H9 (cell line): ENCODE results near the gene RPS17. TPM values are rescaled to one million over a fixed set of nuclear protein-coding genes. Genes with fewer than 3 reads are reported as not detected.
"Not testable (repeated sequence)": the region's sequence is repeated elsewhere in the genome, so short reads cannot be mapped to it uniquely, and the experiment has no call there.

Experiments
- DNase-seq: peaks from one replicate; pipeline ENCODE4 v3.0.0-alpha.2; 2017
- H2AFZ ChIP-seq: one replicate; pipeline ENCODE4 v1.6.1; 2013; ENCODE audit warnings: mild to moderate bottlenecking, low read length, control low read depth, moderate library complexity
- H2AK5ac ChIP-seq: 2 replicates; pipeline ENCODE4 v1.6.1; 2013; ENCODE audit warnings: low read length, control low read depth, mixed read lengths; ENCODE audit not compliant: insufficient read length
- H2BK120ac ChIP-seq: one replicate; pipeline ENCODE4 v1.6.1; 2013; ENCODE audit warnings: low read depth, mild to moderate bottlenecking, low read length, control low read depth, inconsistent platforms; ENCODE audit not compliant: poor library complexity, severe bottlenecking
- H2BK12ac ChIP-seq: 2 replicates; pipeline ENCODE4 v1.6.1; 2013; ENCODE audit warnings: low read length, control low read depth, mixed read lengths, low read depth; ENCODE audit not compliant: insufficient read length
- H2BK15ac ChIP-seq: 2 replicates; pipeline ENCODE4 v1.6.1; 2013; ENCODE audit warnings: low read depth, low read length, control low read depth
- H2BK20ac ChIP-seq: one replicate; pipeline ENCODE4 v1.6.1; 2013; ENCODE audit warnings: low read depth, mild to moderate bottlenecking, low read length, control low read depth, inconsistent platforms; ENCODE audit not compliant: poor library complexity, severe bottlenecking
- H2BK5ac ChIP-seq: 2 replicates; pipeline ENCODE4 v1.6.1; 2013; ENCODE audit warnings: low read length, control low read depth, mixed read lengths; ENCODE audit not compliant: insufficient read length
- H3K14ac ChIP-seq: 2 replicates; pipeline ENCODE4 v1.6.1; 2013; ENCODE audit warnings: low read length, control low read depth; ENCODE audit not compliant: insufficient read depth
- H3K18ac ChIP-seq: 2 replicates; pipeline ENCODE4 v1.6.1; 2013; ENCODE audit warnings: low read depth, mild to moderate bottlenecking, mixed read lengths, low read length, control low read depth; ENCODE audit not compliant: insufficient read length
- H3K23ac ChIP-seq: 2 replicates; pipeline ENCODE4 v1.6.1; 2013; ENCODE audit warnings: low read length, control low read depth, mixed read lengths, low read depth; ENCODE audit not compliant: insufficient read length
- H3K23me2 ChIP-seq: 2 replicates; pipeline ENCODE4 v1.6.1; 2013; ENCODE audit warnings: low read depth, mild to moderate bottlenecking, mixed read lengths, low read length, control low read depth; ENCODE audit not compliant: insufficient read length, poor library complexity, severe bottlenecking
- H3K27ac ChIP-seq: 2 replicates; pipeline ENCODE4 v1.5.1; 2013; ENCODE audit warnings: low read length, control low read depth, mixed read lengths, low read depth; ENCODE audit not compliant: insufficient read length
- H3K27me3 ChIP-seq: 2 replicates; pipeline ENCODE4 v1.6.1; 2013; ENCODE audit warnings: low read length, control low read depth, inconsistent platforms; ENCODE audit not compliant: insufficient read depth
- H3K4ac ChIP-seq: 2 replicates; pipeline ENCODE4 v1.6.1; 2013; ENCODE audit warnings: low read depth, mild to moderate bottlenecking, control low read depth, inconsistent platforms, low read length, moderate library complexity
- H3K4me1 ChIP-seq: 2 replicates; pipeline ENCODE4 v1.6.1; 2013; ENCODE audit warnings: low read length, control low read depth, inconsistent platforms; ENCODE audit not compliant: insufficient read depth
- H3K4me2 ChIP-seq: 2 replicates; pipeline ENCODE4 v1.6.1; 2013; ENCODE audit warnings: low read length, control low read depth, mixed read lengths; ENCODE audit not compliant: insufficient read length, insufficient read depth
- H3K56ac ChIP-seq: 2 replicates; pipeline ENCODE4 v1.6.1; 2013; ENCODE audit warnings: low read depth, mild to moderate bottlenecking, mixed read lengths, low read length, control low read depth; ENCODE audit not compliant: insufficient read length
- H3K79me1 ChIP-seq: 2 replicates; pipeline ENCODE4 v1.6.1; 2013; ENCODE audit warnings: low read depth, mild to moderate bottlenecking, moderate library complexity, low read length, control low read depth, inconsistent platforms; ENCODE audit not compliant: insufficient read depth, poor library complexity, severe bottlenecking
- H3K79me2 ChIP-seq: 2 replicates; pipeline ENCODE4 v1.6.1; 2013; ENCODE audit warnings: low read length, control low read depth, inconsistent platforms; ENCODE audit not compliant: insufficient read depth
- H3K9ac ChIP-seq: 2 replicates; pipeline ENCODE4 v1.6.1; 2013; ENCODE audit warnings: low read length, control low read depth, mixed read lengths; ENCODE audit not compliant: insufficient read length; ENCODE audit errors: extremely low read depth
- H3K9me3 ChIP-seq: one replicate; pipeline ENCODE4 v1.6.1; 2013; ENCODE audit warnings: low read depth, low read length, inconsistent platforms; ENCODE audit not compliant: control insufficient read depth
- H3T11ph ChIP-seq: one replicate; pipeline ENCODE4 v1.6.1; 2013; ENCODE audit warnings: mild to moderate bottlenecking, low read length, control low read depth, inconsistent platforms
- H4K20me1 ChIP-seq: one replicate; pipeline ENCODE4 v1.6.1; 2013; ENCODE audit not compliant: control insufficient read depth, insufficient read length, insufficient read depth
- H4K5ac ChIP-seq: 2 replicates; pipeline ENCODE4 v1.6.1; 2013; ENCODE audit warnings: low read depth, mild to moderate bottlenecking, mixed read lengths, low read length, control low read depth; ENCODE audit not compliant: insufficient read length
- H4K8ac ChIP-seq: replicated peaks from 2 replicates; pipeline ENCODE4 v1.6.1; 2013; ENCODE audit warnings: low read length, control low read depth, mixed read lengths, low read depth; ENCODE audit not compliant: insufficient read length
- H4K91ac ChIP-seq: 2 replicates; pipeline ENCODE4 v1.6.1; 2013; ENCODE audit warnings: low read depth, mild to moderate bottlenecking, moderate library complexity, mixed read lengths, low read length, control low read depth; ENCODE audit not compliant: insufficient read length
- H3K27ac Mint-ChIP-seq, 3 experiments: 2 replicates in 2 of 3; 3 replicates in 1 of 3; pipeline ENCODE4 v1.8.0; 2020 to 2021; ENCODE audit warnings: mixed read lengths in 3 of 3, mild to moderate bottlenecking in 1 of 3, moderate library complexity in 1 of 3
- H3K27me3 Mint-ChIP-seq: 2 replicates; pipeline ENCODE4 v1.8.0; 2021; ENCODE audit warnings: low read depth, mild to moderate bottlenecking, moderate library complexity, mixed read lengths
- H3K36me3 Mint-ChIP-seq, 3 experiments: 2 replicates in 2 of 3; 3 replicates in 1 of 3; pipeline ENCODE4 v1.8.0; 2020 to 2021; ENCODE audit warnings: low read depth in 3 of 3, mixed read lengths in 3 of 3; ENCODE audit not compliant: insufficient read depth in 1 of 3
- H3K4me1 Mint-ChIP-seq, 2 experiments: 2 replicates each; pipeline ENCODE4 v1.8.0; 2020; ENCODE audit warnings: mixed read lengths in 2 of 2
- H3K4me3 Mint-ChIP-seq, 2 experiments: 2 replicates in 1 of 2; 3 replicates in 1 of 2; pipeline ENCODE4 v1.8.0; 2020 to 2021; ENCODE audit warnings: mild to moderate bottlenecking in 2 of 2, mixed read lengths in 2 of 2, moderate library complexity in 1 of 2
- H3K9me3 Mint-ChIP-seq, 2 experiments: 2 replicates in 1 of 2; 3 replicates in 1 of 2; pipeline ENCODE4 v1.8.0; 2020; ENCODE audit warnings: mild to moderate bottlenecking in 2 of 2, mixed read lengths in 2 of 2, moderate library complexity in 1 of 2
- WGBS: extraction: QIAGEN DNeasy Blood & Tissue Kit; methylation state at CpG from one replicate; pipeline ENCODE4 v1.1.7; 2013; ENCODE audit warnings: missing lambda C conversion rate, low lambda C conversion rate, mixed read lengths; ENCODE audit not compliant: insufficient read length; ENCODE audit errors: extremely low coverage; 5-methylcytosine and 5-hydroxymethylcytosine counted together
- total RNA-seq: library from RNA; stranded (reverse); gene quantifications from 2 replicates; pipeline ENCODE4 v1.2.1, GENCODE V29; 2021

RPS17 gene
- total RNA-seq, 1 experiment from 2014 or later, result 2,597 TPM

GRCh38 chr15:82505842-82506241 lies 34.4 kb downstream of the RPS17 start:
- not testable (repeated sequence) for H2AFZ ChIP-seq, H3K18ac ChIP-seq, H3K9me3 ChIP-seq, H3K4me1 Mint-ChIP-seq, H3K79me2 ChIP-seq, H3K9me3 Mint-ChIP-seq, H3K4me1 ChIP-seq, H3K4me3 Mint-ChIP-seq, H3T11ph ChIP-seq, H3K9ac ChIP-seq, H4K91ac ChIP-seq, H3K4ac ChIP-seq, H3K23me2 ChIP-seq, H2BK12ac ChIP-seq, H4K20me1 ChIP-seq, H2BK120ac ChIP-seq, DNase-seq, H4K8ac ChIP-seq, H3K23ac ChIP-seq, H3K27me3 ChIP-seq, H2BK15ac ChIP-seq, H4K5ac ChIP-seq, H2BK20ac ChIP-seq, H3K27ac Mint-ChIP-seq, H3K36me3 Mint-ChIP-seq, H3K27me3 Mint-ChIP-seq, H3K4me2 ChIP-seq, H2BK5ac ChIP-seq, H3K14ac ChIP-seq, H3K79me1 ChIP-seq, H3K56ac ChIP-seq, H2AK5ac ChIP-seq, H3K27ac ChIP-seq
- WGBS, result no CpG with 5 or more reads among the region's 3 CpGs

GRCh38 chr15:82504074-82504473 lies 36.2 kb downstream of the RPS17 start:
- DNase-seq, H4K20me1 ChIP-seq, H2BK12ac ChIP-seq, H3K36me3 Mint-ChIP-seq, H2BK120ac ChIP-seq, H2AFZ ChIP-seq, H3K27ac Mint-ChIP-seq, H3K9me3 Mint-ChIP-seq, H4K91ac ChIP-seq, H3K9ac ChIP-seq, H4K8ac ChIP-seq, H3K27me3 Mint-ChIP-seq, H3K4ac ChIP-seq, H3K4me3 Mint-ChIP-seq, H2AK5ac ChIP-seq, H3K56ac ChIP-seq, H3K23me2 ChIP-seq, H2BK5ac ChIP-seq, H3K4me1 Mint-ChIP-seq, H3K27me3 ChIP-seq, H3K9me3 ChIP-seq, H3K23ac ChIP-seq, H3K18ac ChIP-seq, H3K79me1 ChIP-seq, H3K14ac ChIP-seq, H3K4me1 ChIP-seq, H3K27ac ChIP-seq, H3K79me2 ChIP-seq, H3T11ph ChIP-seq, H3K4me2 ChIP-seq, H4K5ac ChIP-seq, H2BK15ac ChIP-seq, H2BK20ac ChIP-seq: not testable (repeated sequence)
- WGBS, result no CpG with 5 or more reads among the region's 3 CpGs
